ENCODE measurements around the gene SLC10A7.

- TF ChIP-seq EP300 (IDR thresholded peaks at IDR 0.05) (no peak), POLR2A (IDR thresholded peaks at IDR 0.05) (no peak), CTCF (IDR thresholded peaks at IDR 0.05) (no peak)
Observed at GRCh38 chr4:146210890-146211289, 310.9 kb downstream of the SLC10A7 start.
